Lower leg skin (tissue), 4 donors: Measurements from ENCODE around the gene SOAT1. TPM values are rescaled to one million over a fixed set of nuclear protein-coding genes. Genes with fewer than 3 reads are reported as not detected.
"Not testable (repeated sequence)": the region's sequence is repeated elsewhere in the genome, so short reads cannot be mapped to it uniquely, and the experiment has no call there.

Experiments
- DNase-seq, 2 donors: peaks; one replicate each; pipeline ENCODE4 v3.0.0-alpha.2; 2019; ENCODE audit warnings: low spot score in 2 of 2
- H3K4me3 ChIP-seq: fragments of 200-600 bp; sonication (generic); 2 replicates; pipeline ENCODE4 v1.5.1; 2017; ENCODE audit warnings: mild to moderate bottlenecking, low read depth; ENCODE audit not compliant: poor library complexity, severe bottlenecking
- CTCF ChIP-seq, 3 donors: fragments of 450-650 bp; IDR thresholded peaks; one replicate each; pipeline ENCODE4 v1.5.1; 2016; ENCODE audit warnings: antibody characterized with exemption in 3 of 3, mild to moderate bottlenecking in 3 of 3, moderate library complexity in 2 of 3
- POLR2A ChIP-seq, 2 donors: fragments of 450-650 bp; IDR thresholded peaks; one replicate each; pipeline ENCODE4 v1.6.1; 2016 to 2017; ENCODE audit warnings: antibody characterized with exemption in 2 of 2, mild to moderate bottlenecking in 1 of 2, moderate library complexity in 1 of 2
- WGBS, 2 donors: methylation state at CpG; one replicate each; pipeline ENCODE4 v1.1.5; 2018; 5-methylcytosine and 5-hydroxymethylcytosine counted together
- intact Hi-C: fragments of 100-400 bp; cut with DNase I; formaldehyde crosslinking; loops from one replicate; pipeline ENCODE4 v1.15.0; 2023; ENCODE audit warnings: low total_unique reads
- total RNA-seq, 4 donors: library from RNA; depleted of rRNA; stranded (reverse); fragments of >200 nt; gene quantifications; one replicate each; pipeline ENCODE4 v1.1.0, GENCODE V29; 2016

SOAT1 gene
- total RNA-seq, 4 donors from 2014 or later = 4.6 to 34.4 (median 17.7) TPM

- WGBS, 2 donors = 88 to 91% methylated on average over 4 of the region's 4 CpGs
- intact Hi-C loops = no loop called here
- no peak for DNase-seq
- TF ChIP-seq POLR2A (IDR thresholded peaks at IDR 0.05) (no peak), CTCF (IDR thresholded peaks at IDR 0.05) (no peak)
- H3K4me3 ChIP-seq = no peak overlapping the region
Observed at GRCh38 chr1:179341943-179342547, 48.4 kb downstream of the SOAT1 start.

DNA sequence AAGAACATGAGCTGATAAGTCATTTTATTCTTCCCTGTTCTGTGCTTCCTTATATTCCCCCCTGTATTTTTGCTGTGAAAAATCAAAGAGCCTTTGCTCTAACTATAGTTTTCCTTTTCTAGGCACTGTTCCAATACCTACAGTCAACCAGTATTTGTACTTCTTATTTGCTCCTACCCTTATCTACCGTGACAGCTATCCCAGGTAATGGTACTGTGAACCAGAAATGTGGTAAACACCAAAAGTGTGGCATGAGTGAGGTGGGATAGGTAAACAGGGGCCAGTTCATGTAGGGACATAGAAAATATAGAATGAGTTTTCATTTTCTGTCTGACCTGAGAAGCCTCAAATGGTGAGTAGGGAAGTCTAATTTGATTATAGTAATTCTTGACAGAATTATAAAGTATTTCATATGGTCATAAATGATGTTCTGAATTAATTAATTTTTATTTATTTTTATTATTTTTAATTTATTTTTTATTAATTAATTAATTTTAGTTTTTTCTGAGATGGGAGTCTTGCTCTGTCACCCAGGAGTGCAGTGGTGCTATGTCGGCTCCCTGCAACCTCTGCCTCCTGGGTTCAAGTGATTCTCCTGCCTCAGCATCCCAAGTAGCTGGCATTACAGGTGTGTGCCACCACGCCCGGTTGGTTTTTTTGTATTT lies 49.3 kb downstream of the SOAT1 start:
- intact Hi-C loops = no loop called here
- TF ChIP-seq POLR2A (IDR thresholded peaks at IDR 0.05) = no peak
- no peak for TF ChIP-seq CTCF (IDR thresholded peaks at IDR 0.05)
- 93 to 94% methylated on average over 4 of the region's 4 CpGs for WGBS, 2 donors
- H3K4me3 ChIP-seq = no peak overlapping the region
- DNase-seq = no peak

DNA sequence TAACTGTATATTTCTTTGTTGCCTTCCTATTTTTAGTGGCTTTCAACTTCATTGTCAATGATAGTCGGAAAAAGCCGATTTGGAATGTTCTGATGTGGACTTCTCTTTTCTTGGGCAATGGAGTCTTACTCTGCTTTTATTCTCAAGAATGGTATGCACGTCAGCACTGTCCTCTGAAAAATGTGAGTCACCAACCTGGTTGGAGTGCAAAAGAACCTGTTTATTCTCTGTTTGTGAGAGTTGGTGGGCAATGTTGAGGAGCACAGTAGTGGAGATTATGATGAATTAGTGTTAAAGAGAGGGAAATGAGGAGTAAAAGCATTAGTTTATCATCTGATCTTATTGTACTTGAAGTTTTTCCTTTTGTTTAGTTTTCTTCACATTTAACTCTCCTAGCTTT lies 57.7 kb downstream of the SOAT1 start:
- intact Hi-C loops = no loop called here
- 94 to 95% methylated on average over 3 of the region's 3 CpGs for WGBS, 2 donors
- H3K4me3 ChIP-seq = no peak overlapping the region
- TF ChIP-seq POLR2A (IDR thresholded peaks at IDR 0.05) = no peak
- TF ChIP-seq CTCF (IDR thresholded peaks at IDR 0.05) = no peak
- no peak for DNase-seq

DNA sequence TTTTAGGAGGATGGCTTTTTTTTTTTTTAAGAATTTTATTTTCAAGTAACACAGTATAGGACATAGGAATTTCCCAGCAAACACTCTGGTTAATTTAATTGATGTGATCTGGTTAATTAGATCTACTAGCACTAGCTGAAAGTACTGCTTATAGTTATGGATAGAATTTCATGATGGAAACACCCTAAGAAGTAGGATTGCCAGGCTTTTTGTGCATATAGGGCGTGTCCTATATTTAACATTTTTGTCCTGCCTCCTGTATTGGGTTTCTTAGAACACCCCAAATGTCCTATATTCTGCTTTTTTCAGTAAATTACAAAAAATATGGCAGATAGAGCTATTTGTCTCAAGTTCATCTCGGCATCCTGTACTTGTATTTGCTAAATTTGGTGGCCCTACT lies 58.6 kb downstream of the SOAT1 start:
- intact Hi-C loops = no loop called here
- TF ChIP-seq POLR2A (IDR thresholded peaks at IDR 0.05) = no peak
- no peak for TF ChIP-seq CTCF (IDR thresholded peaks at IDR 0.05)
- WGBS, 2 donors = 97% methylated on average over 2 of the region's 2 CpGs
- no peak for DNase-seq
- H3K4me3 ChIP-seq = no peak overlapping the region

- TF ChIP-seq POLR2A (IDR thresholded peaks at IDR 0.05) = no peak
- TF ChIP-seq CTCF (IDR thresholded peaks at IDR 0.05) = no peak
- 49 to 71% methylated on average over 5 of the region's 5 CpGs for WGBS, 2 donors
Observed at GRCh38 chr1:179353546-179353945, 59.9 kb downstream of the SOAT1 start.

GRCh38 chr1:179361631-179362030 lies 68.0 kb downstream of the SOAT1 start:
- H3K4me3 ChIP-seq, DNase-seq: not testable (repeated sequence)
- 82 to 92% methylated on average over 2 of the region's 2 CpGs for WGBS, 2 donors
- intact Hi-C loops = loop anchor here (10.0 kb wide), 2 partner anchors 77 to 827 kb away; no protein-coding TSS in a partner anchor

More at GRCh38 chr1:179353546-179353945, 59.9 kb downstream of the SOAT1 start:
- no peak overlapping the region for H3K4me3 ChIP-seq
- DNase-seq = no peak
- intact Hi-C loops = no loop called here
